Right lobe of liver (tissue), 4 donors: ENCODE data around the gene INCA1.

ENCODE experiments used
- CTCF ChIP-seq, 4 donors: fragments of 200-600 bp in 3 of 4; fragments of 450-650 bp in 1 of 4; IDR thresholded peaks; one replicate each; pipeline versions ENCODE4 v1.5.1 to v1.8.0; 2016 to 2022; ENCODE audit warnings: antibody characterized with exemption in 4 of 4, mild to moderate bottlenecking in 2 of 4
- POLR2A ChIP-seq: fragments of 450-650 bp; IDR thresholded peaks from one replicate; pipeline ENCODE4 v1.6.1; 2017; ENCODE audit warnings: antibody characterized with exemption, mild to moderate bottlenecking
- donor health status: DM: no; HTN: no; CAD: no.
- donor health status: DM: no; HTN: no; CAD: no.
- donor health status: DM: no; HTN: yes; CAD: no.

- TF ChIP-seq CTCF (IDR thresholded peaks at IDR 0.05) (no peak), POLR2A (no peak)
These were observed 37.9 kb downstream of the INCA1 start for GRCh38 chr17:4959261-4959965.
